NCI-H2107 treated with DMSO at 0.1 percent for 48 hours (cell line): ENCODE results near the gene MTHFD2.

ENCODE experiments used
- DNase-seq: peaks from one replicate; lab custom pipeline; 2025; ENCODE audit not compliant: unreplicated experiment; lab: John Stamatoyannopoulos, UW

The MTHFD2 gene

GRCh38 chr2:74261204-74261864 lies 62.9 kb downstream of the MTHFD2 start:
- DNase-seq = peak; percentile 53

DNA sequence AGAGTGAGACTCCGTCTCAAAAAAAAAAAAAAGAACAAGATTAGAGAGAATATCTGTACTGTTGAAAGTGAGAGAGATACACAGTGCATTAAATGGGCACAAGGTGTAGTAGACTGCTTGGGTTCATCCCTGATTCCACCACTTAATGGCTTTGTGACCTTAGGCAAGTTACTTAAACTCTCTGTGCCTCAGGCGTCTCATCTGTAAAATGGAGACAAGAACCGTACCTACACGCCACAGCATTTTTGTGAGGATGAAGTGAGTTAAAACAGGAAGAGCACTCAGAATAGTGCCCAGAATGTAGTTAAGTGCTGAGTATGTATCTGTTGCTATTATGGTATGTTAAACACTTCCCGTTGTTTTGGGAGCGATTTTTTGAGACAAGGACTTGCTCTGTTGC lies 64.3 kb downstream of the MTHFD2 start:
- no peak for DNase-seq

DNA sequence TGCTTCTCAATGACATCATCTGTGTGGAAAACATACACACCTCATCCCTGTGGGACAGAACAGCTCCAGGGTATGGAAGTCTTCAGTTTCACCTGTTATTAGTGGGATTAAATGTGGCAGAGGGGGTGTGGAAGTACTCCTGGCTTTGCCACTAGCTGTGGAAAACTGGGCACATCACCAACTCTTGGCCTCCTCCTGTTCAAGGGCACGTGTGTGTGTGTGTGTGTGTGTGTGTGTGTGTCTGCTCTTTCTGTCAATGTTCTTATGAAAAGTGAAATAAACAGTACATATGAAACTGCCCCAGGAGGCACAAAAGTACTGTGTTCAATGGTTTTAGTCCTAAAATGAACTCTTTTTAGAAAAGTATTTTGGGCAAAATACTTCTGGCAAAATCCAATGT lies 65.9 kb downstream of the MTHFD2 start:
- no peak for DNase-seq

GRCh38 chr2:74267068-74267467 lies 68.7 kb downstream of the MTHFD2 start:
- DNase-seq = peak; percentile 17
